CD4-positive, alpha-beta T cell (primary cell): ENCODE results near the gene GOLT1A. TPM values are rescaled to one million over a fixed set of nuclear protein-coding genes. Genes with fewer than 3 reads are reported as not detected.
"Not testable (repeated sequence)": the region's sequence is repeated elsewhere in the genome, so short reads cannot be mapped to it uniquely, and the experiment has no call there.

Experiments
- ATAC-seq: fragments of 200-7000 bp; cut with Tn5 transposase; one replicate; pipeline ENCODE4 v1.10.0; 2022; ENCODE audit warnings: mild to moderate bottlenecking; ENCODE audit not compliant: poor library complexity
- CTCF ChIA-PET: fragments of 350-600 bp; sonication (Branson Sonifier 250); formaldehyde crosslinking; loops from one replicate; lab custom pipeline; 2021; ENCODE audit warnings: antibody characterized with exemption, inconsistent platforms; lab: Charles Lee
- POLR2A ChIA-PET: fragments of 350-600 bp; sonication (Branson Sonifier 250); formaldehyde crosslinking; loops from one replicate; lab custom pipeline; 2021; ENCODE audit warnings: antibody characterized with exemption, inconsistent platforms; lab: Charles Lee
- DNase-seq, 14 experiments: peaks; one replicate each; pipeline ENCODE4 v3.0.0-alpha.2; 2013 to 2020; ENCODE audit warnings: mixed read lengths in 2 of 14
- H3K27ac ChIP-seq, 2 donors: one replicate each; pipeline versions ENCODE4 v1.5.1 to v1.7.0; 2013; ENCODE audit warnings: low read length in 2 of 2, low read depth in 1 of 2, mild to moderate bottlenecking in 1 of 2
- H3K27me3 ChIP-seq, 2 experiments: 1 replicate in 1 of 2; 2 replicates in 1 of 2; pipeline versions ENCODE4 v1.6.1 to v1.7.0; 2013; ENCODE audit warnings: low read length in 2 of 2, control low read depth in 1 of 2, mild to moderate bottlenecking in 1 of 2, moderate library complexity in 1 of 2; ENCODE audit not compliant: insufficient read depth in 2 of 2, control insufficient read depth in 1 of 2
- H3K36me3 ChIP-seq: one replicate; pipeline ENCODE4 v1.6.1; 2013; ENCODE audit warnings: low read length, control low read depth; ENCODE audit not compliant: insufficient read depth
- H3K4me1 ChIP-seq: one replicate; pipeline ENCODE4 v1.6.1; 2013; ENCODE audit warnings: low read length, control low read depth; ENCODE audit not compliant: insufficient read depth
- H3K4me3 ChIP-seq: one replicate; pipeline ENCODE4 v1.5.1; 2013; ENCODE audit warnings: mild to moderate bottlenecking, low read length, moderate library complexity
- H3K9me3 ChIP-seq, 2 experiments: 1 replicate in 1 of 2; 2 replicates in 1 of 2; pipeline versions ENCODE4 v1.6.1 to v1.7.0; 2013; ENCODE audit warnings: low read length in 2 of 2, mild to moderate bottlenecking in 2 of 2, control low read depth in 1 of 2, moderate library complexity in 1 of 2; ENCODE audit not compliant: control insufficient read depth in 1 of 2, insufficient read depth in 1 of 2
- H3K27ac Mint-ChIP-seq: one replicate; pipeline ENCODE4 v1.8.0; 2020; ENCODE audit warnings: mixed read lengths
- H3K27me3 Mint-ChIP-seq: one replicate; pipeline ENCODE4 v1.8.0; 2021; ENCODE audit warnings: mixed read lengths
- H3K36me3 Mint-ChIP-seq: one replicate; pipeline ENCODE4 v1.8.0; 2021; ENCODE audit warnings: low read depth, mixed read lengths
- H3K4me1 Mint-ChIP-seq: one replicate; pipeline ENCODE4 v1.8.0; 2021; ENCODE audit warnings: low read depth, mixed read lengths
- H3K4me3 Mint-ChIP-seq: one replicate; pipeline ENCODE4 v1.8.0; 2020; ENCODE audit warnings: mild to moderate bottlenecking, mixed read lengths
- H3K9me3 Mint-ChIP-seq: one replicate; pipeline ENCODE4 v1.8.0; 2020; ENCODE audit warnings: mixed read lengths
- CTCF ChIP-seq: fragments of 200-600 bp; IDR thresholded peaks from one replicate; pipeline ENCODE4 v1.8.0; 2022; ENCODE audit warnings: antibody characterized with exemption, mild to moderate bottlenecking
- intact Hi-C, 2 experiments: fragments of 100-400 bp; cut with DNase I in 1 of 2; cut with micrococcal nuclease in 1 of 2; formaldehyde crosslinking; loops; one replicate each; pipeline versions ENCODE4 v1.15.1 to v1.9.0; 2023 to 2025; cut with DNase I, micrococcal nuclease
- total RNA-seq, 174 experiments: library from RNA in 2 of 174; stranded (reverse) in 2 of 174; gene quantifications; one replicate each; pipeline ENCODE4 v1.2.3 and lab custom pipeline; 2021 to 2026

Gene GOLT1A
- total RNA-seq, 2 experiments from 2014 or later: 0.30 TPM; not detected in 1

- H3K4me3 ChIP-seq: no peak overlapping the region
- H3K9me3 ChIP-seq: no peaks in the 10 kb centered on the region
- DNase-seq (no peak), ATAC-seq (no peak)
- no peaks in the 10 kb centered on the region for H3K4me1 Mint-ChIP-seq
- CTCF ChIA-PET: no interaction called here
- no peaks in the 10 kb centered on the region for H3K9me3 Mint-ChIP-seq
- TF ChIP-seq CTCF: no peak
- no peaks in the 10 kb centered on the region for H3K4me1 ChIP-seq
- H3K27ac ChIP-seq: no peak overlapping the region
- no peaks in the 10 kb centered on the region for H3K27me3 ChIP-seq
- POLR2A ChIA-PET: no interaction called here
- no peak overlapping the region for H3K27ac Mint-ChIP-seq
- no peak overlapping the region for H3K4me3 Mint-ChIP-seq
- intact Hi-C loops: no loop called here
- H3K27me3 Mint-ChIP-seq: no peaks in the 10 kb centered on the region
- H3K36me3 Mint-ChIP-seq: no peaks in the 10 kb centered on the region
- H3K36me3 ChIP-seq: no peaks in the 10 kb centered on the region
Measured at GRCh38 chr1:204241914-204242313, 28.1 kb upstream of the GOLT1A start.

GRCh38 chr1:204241050-204241449, 27.3 kb upstream of the GOLT1A start:
- no peak overlapping the region for H3K4me3 Mint-ChIP-seq
- Histone ChIP-seq H3K36me3 (no peaks in the 10 kb centered on the region), H3K9me3 (no peaks in the 10 kb centered on the region)

GRCh38 chr1:204240233-204240632, 26.4 kb upstream of the GOLT1A start:
- ATAC-seq (no peak), DNase-seq (no peak)
- no peak overlapping the region for H3K4me3 Mint-ChIP-seq
- H3K27me3 Mint-ChIP-seq: peaks cover 6% of the 10 kb centered on the region
- H3K4me1 Mint-ChIP-seq: no peaks in the 10 kb centered on the region
- no peaks in the 10 kb centered on the region for H3K9me3 Mint-ChIP-seq
- Histone ChIP-seq H3K27ac (no peak overlapping the region), H3K36me3 (no peaks in the 10 kb centered on the region), H3K9me3 (no peaks in the 10 kb centered on the region), H3K4me3 (no peak overlapping the region), H3K4me1 (no peaks in the 10 kb centered on the region), H3K27me3 (no peaks in the 10 kb centered on the region)
- intact Hi-C loops: no loop called here
- no peaks in the 10 kb centered on the region for H3K36me3 Mint-ChIP-seq
- TF ChIP-seq CTCF: no peak
- no peak overlapping the region for H3K27ac Mint-ChIP-seq
- ChIA-PET POLR2A (no interaction called here), CTCF (no interaction called here)

More at GRCh38 chr1:204241050-204241449, 27.3 kb upstream of the GOLT1A start:
- CTCF ChIA-PET: no interaction called here
- Histone ChIP-seq H3K4me1 (no peaks in the 10 kb centered on the region), H3K27ac (no peak overlapping the region), H3K27me3 (no peaks in the 10 kb centered on the region), H3K4me3 (no peak overlapping the region)
- H3K4me1 Mint-ChIP-seq: no peaks in the 10 kb centered on the region
- H3K36me3 Mint-ChIP-seq: no peaks in the 10 kb centered on the region
- H3K9me3 Mint-ChIP-seq: no peaks in the 10 kb centered on the region
- no peak for TF ChIP-seq CTCF
- no peak for DNase-seq
- POLR2A ChIA-PET: no interaction called here
- H3K27me3 Mint-ChIP-seq: peaks cover 2% of the 10 kb centered on the region
- ATAC-seq: no peak
- intact Hi-C loops: no loop called here
- no peak overlapping the region for H3K27ac Mint-ChIP-seq

GRCh38 chr1:204239401-204239800, 25.6 kb upstream of the GOLT1A start:
- DNase-seq, H3K27me3 Mint-ChIP-seq, H3K9me3 ChIP-seq, H3K36me3 ChIP-seq, H3K4me3 Mint-ChIP-seq, ATAC-seq, H3K27ac ChIP-seq, H3K27me3 ChIP-seq, H3K9me3 Mint-ChIP-seq, H3K4me1 Mint-ChIP-seq, H3K4me1 ChIP-seq, H3K4me3 ChIP-seq, intact Hi-C loops, H3K27ac Mint-ChIP-seq, H3K36me3 Mint-ChIP-seq, POLR2A ChIA-PET: not testable (repeated sequence)
- CTCF ChIA-PET: interaction anchor here (0.6 kb wide), 1 partner anchor 372 kb away, joined by 3 read pairs; no protein-coding TSS in a partner anchor

GRCh38 chr1:204238520-204238919, 24.7 kb upstream of the GOLT1A start:
- ATAC-seq, H3K27me3 Mint-ChIP-seq, intact Hi-C loops, H3K9me3 ChIP-seq, H3K27ac ChIP-seq, CTCF ChIA-PET, POLR2A ChIA-PET, H3K36me3 Mint-ChIP-seq, H3K36me3 ChIP-seq, H3K4me3 ChIP-seq, H3K4me3 Mint-ChIP-seq, H3K4me1 Mint-ChIP-seq, H3K4me1 ChIP-seq, H3K9me3 Mint-ChIP-seq, DNase-seq, H3K27ac Mint-ChIP-seq, H3K27me3 ChIP-seq: not testable (repeated sequence)
